IPS-18a (cell line): ENCODE data around the gene ZC3HAV1.
A peak's percentile ranks its signal among the peaks of the same experiment; 100 is the strongest.
"Not testable (repeated sequence)": the region's sequence is repeated elsewhere in the genome, so short reads cannot be mapped to it uniquely, and the experiment has no call there.

ENCODE experiments used
- H3K27ac ChIP-seq: one replicate; pipeline ENCODE4 v1.5.1; 2013; ENCODE audit warnings: low read length
- H3K27me3 ChIP-seq: one replicate; pipeline ENCODE4 v1.6.1; 2013; ENCODE audit warnings: mild to moderate bottlenecking, low read length; ENCODE audit not compliant: control insufficient read depth, insufficient read depth
- H3K36me3 ChIP-seq: one replicate; pipeline ENCODE4 v1.6.1; 2013; ENCODE audit warnings: low read depth, low read length; ENCODE audit not compliant: control insufficient read depth
- H3K4me1 ChIP-seq: one replicate; pipeline ENCODE4 v1.6.1; 2013; ENCODE audit warnings: low read depth, low read length; ENCODE audit not compliant: control insufficient read depth
- H3K4me3 ChIP-seq: one replicate; pipeline ENCODE4 v1.5.1; 2013; ENCODE audit warnings: low read length
- H3K9ac ChIP-seq: one replicate; pipeline ENCODE4 v1.6.1; 2013; ENCODE audit warnings: mild to moderate bottlenecking, low read length, moderate library complexity
- H3K9me3 ChIP-seq: one replicate; pipeline ENCODE4 v1.6.1; 2013; ENCODE audit warnings: low read depth, low read length; ENCODE audit not compliant: control insufficient read depth

The ZC3HAV1 gene

DNA sequence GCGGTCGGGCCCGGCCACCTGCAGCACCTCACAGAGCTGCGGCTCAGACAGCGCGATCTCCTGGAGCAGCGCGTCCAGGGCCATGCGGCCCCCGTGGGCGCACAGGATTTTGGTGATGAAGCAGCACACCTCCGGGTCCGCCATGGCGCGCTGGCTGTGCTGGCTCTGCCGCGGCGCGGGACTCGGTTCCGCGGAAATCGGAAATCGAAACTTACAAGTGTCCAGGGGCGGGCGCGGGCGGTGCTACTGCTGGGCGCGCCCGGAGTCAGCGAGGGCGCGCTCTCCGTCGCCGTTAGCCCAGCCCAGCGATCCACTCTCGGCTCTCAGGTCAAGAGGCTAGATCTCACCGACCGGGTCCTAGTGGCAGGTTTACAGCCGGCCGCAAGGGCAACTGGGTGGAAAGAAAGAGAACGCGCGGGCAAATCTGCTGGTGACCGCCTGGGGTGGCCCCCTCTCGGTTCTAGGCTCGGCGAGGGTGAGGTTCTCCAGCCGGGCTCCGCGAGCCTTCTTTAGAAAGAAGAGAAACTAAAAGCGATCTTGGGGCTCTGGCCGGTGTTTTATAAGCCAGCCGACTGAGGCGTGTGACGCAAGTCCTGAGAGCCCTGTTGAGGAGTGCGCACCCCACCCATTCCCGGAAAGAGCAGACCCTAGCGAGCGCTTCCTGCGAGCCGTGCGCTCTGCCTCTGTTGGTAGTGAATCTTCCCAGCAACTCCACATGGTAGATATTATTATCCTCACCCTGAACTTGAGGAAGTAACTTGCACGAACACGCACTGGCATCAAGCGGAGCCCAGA lies at the start of gene ZC3HAV1:
Gene ZC3HAV1, minus strand, starts transcription at position 533 of the 795 bp plus-strand sequence. Its CDS starts 389 bp downstream, at position 144.
- H3K36me3 ChIP-seq, result no peaks in the 10 kb centered on the region
- H3K4me3 ChIP-seq, result peak within 1 kb of the TSS; percentile 89
- no peaks in the 10 kb centered on the region for H3K9me3 ChIP-seq
- H3K27ac ChIP-seq, result no peak within 1 kb of the TSS
- H3K4me1 ChIP-seq, result peaks cover 4% of the 10 kb centered on the region
- peaks cover 36% of the 10 kb centered on the region for H3K27me3 ChIP-seq
- peak within 1 kb of the TSS; percentile 70 for H3K9ac ChIP-seq

DNA sequence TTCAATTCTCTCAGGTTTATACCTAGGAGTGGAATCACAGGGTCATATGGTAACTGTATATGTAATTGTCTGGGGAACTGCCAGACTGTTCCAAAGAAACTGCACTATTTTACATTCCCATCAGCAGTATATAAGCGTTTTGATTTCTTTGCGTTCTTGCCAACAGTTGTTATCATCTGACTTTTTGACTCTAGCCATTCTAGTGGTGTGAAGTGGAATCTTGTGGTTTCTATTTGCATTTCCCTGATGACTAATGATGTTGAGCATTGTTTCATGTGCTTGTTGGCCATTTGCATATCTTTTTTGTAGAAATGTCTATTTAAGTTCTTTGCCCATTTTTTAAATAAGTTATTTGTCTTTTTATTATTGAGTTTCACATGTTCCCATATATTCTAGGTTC lies 44.3 kb upstream of the ZC3HAV1 start:
- Histone ChIP-seq H3K4me3 (no peak overlapping the region), H3K27ac (no peak overlapping the region), H3K9me3 (no peaks in the 10 kb centered on the region), H3K9ac (no peak overlapping the region), H3K27me3 (no peaks in the 10 kb centered on the region), H3K36me3 (no peaks in the 10 kb centered on the region), H3K4me1 (no peaks in the 10 kb centered on the region)

DNA sequence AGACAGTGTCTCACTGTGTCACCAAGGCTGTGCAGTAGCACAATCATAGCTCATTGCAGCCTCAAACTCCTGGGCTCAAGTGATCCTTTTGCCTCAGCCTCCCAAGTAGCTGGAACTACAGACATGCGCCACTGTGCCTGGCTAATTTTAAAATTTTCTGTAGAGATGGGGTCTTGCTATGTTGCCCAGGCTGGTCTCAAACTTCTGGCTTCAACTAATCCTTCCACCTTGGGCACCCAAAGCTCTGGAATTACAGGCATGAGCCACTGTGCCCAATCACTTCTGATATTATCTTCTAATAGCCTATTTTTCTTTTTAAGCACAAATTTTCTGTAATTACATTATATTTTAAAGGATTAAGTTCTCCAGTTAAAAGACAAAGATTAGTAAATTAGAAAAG lies 42.6 kb upstream of the ZC3HAV1 start:
- Histone ChIP-seq H3K36me3 (no peaks in the 10 kb centered on the region), H3K27me3 (no peaks in the 10 kb centered on the region), H3K4me1 (no peaks in the 10 kb centered on the region), H3K4me3 (no peak overlapping the region), H3K9me3 (no peaks in the 10 kb centered on the region), H3K9ac (no peak overlapping the region), H3K27ac (no peak overlapping the region)

DNA sequence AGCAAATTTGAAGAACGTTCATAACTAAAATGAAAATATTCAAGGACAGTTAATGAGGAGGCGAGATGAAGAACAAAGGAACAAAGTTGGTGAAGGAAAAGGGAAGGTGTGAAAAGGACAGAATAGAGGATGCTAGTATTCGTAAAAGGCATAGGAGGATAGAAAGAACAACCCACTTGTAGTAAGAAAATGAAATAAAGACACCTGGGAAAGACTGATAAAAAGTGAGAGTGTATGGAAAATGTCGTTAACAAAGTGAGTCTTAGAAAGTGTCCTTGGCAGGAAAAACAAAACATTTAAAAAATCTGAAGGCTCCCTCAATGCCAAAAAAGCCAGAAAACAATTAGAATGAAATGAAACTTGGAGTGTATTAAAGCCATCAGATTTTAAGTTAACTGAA lies 29.6 kb upstream of the ZC3HAV1 start:
- H3K36me3 ChIP-seq, result no peaks in the 10 kb centered on the region
- no peak overlapping the region for H3K27ac ChIP-seq

DNA sequence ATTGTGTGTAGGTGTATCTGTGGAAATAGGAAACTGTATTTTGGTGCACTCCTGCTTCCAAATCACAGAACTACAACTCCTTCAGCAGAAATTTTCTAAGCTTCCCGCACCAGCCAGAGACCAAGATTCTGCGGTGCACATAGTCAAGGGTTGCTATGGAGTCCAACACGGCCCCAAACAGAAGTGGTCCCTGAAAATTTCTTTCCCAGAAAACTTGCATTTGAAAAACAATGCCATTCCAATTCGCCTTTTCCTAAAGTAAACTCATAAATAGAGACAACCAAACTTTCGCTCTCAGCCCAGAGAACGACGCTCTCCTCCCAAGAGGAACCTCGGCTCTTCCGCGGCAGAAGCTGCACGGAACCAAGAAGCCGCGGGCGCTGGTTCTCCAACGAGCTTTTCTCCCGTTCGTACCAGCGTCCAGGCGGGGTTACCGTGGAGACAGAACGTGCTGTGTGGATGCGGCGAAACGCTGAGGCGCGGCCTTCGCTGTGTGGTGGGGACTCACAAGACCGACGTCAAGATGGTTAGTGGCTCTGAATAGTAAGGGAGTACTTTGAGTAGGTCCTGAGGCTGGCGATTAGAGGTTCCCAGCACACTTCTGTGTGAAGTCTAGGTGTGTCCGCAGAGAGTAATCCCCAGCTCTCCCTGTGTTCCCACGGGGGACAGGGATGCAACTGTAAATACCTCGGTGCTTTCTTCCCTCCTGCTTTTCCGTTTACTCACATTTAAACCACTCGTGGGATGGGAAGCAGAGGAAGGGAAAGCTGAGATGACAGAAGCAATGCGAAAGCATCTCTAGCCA lies 24.0 kb upstream of the ZC3HAV1 start:
- H3K9ac ChIP-seq, result peak overlapping the region; percentile 54
- peaks cover 7% of the 10 kb centered on the region for H3K4me1 ChIP-seq
- no peaks in the 10 kb centered on the region for H3K36me3 ChIP-seq
- peak overlapping the region; percentile 90 for H3K4me3 ChIP-seq
- no peaks in the 10 kb centered on the region for H3K9me3 ChIP-seq
- peaks cover 7% of the 10 kb centered on the region for H3K27me3 ChIP-seq
- H3K27ac ChIP-seq, result no peak overlapping the region

More for the DNA sequence above, 29.6 kb upstream of the ZC3HAV1 start:
- Histone ChIP-seq H3K4me1 (no peaks in the 10 kb centered on the region), H3K27me3 (no peaks in the 10 kb centered on the region), H3K9ac (no peak overlapping the region), H3K9me3 (no peaks in the 10 kb centered on the region), H3K4me3 (no peak overlapping the region)

DNA sequence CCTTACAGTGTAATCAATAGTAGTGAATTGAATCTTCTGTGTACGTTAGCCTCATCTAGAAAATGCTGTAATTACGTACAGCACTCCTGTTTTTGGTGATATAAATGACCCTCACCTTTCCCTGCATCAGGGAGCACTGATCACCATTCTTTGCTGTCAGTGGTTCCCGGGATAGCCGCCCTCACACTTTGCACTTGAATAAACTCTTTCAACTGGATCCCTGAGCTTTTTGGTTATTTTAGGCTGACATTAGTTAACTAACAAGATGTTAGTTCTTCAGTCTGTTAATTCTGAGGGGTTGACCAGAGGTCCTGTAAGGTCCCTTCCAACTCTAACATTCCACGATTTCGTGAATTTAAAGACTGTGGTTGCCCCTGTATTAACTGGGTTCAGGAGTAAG lies 23.4 kb upstream of the ZC3HAV1 start:
- H3K4me3 ChIP-seq, result peak overlapping the region; percentile 90
- no peak overlapping the region for H3K27ac ChIP-seq
- H3K4me1 ChIP-seq, result peaks cover 7% of the 10 kb centered on the region
- peak overlapping the region; percentile 54 for H3K9ac ChIP-seq
- H3K9me3 ChIP-seq, result no peaks in the 10 kb centered on the region
- no peaks in the 10 kb centered on the region for H3K36me3 ChIP-seq
- H3K27me3 ChIP-seq, result peaks cover 7% of the 10 kb centered on the region

DNA sequence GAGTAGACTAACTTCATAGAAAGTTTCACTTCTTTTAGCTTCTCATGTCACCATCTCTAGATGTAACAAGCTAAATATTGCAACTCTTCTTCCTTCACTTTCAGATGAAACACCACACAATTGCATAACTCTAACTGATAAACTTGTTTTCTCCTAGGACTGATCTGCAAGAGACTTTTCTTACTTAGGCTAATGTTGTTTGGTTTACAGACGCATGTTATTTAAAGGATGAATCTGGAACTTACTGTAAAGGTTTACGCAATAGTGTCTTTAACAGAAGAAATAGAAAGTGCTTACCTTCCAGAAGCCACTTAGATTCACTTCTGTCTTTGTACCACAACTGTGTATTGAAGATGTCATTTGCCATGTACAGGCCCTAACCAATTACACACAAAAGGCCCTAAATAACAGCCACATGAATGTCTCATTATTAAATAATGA lies 22.1 kb upstream of the ZC3HAV1 start:
- Histone ChIP-seq H3K36me3 (no peaks in the 10 kb centered on the region), H3K27me3 (peaks cover 7% of the 10 kb centered on the region), H3K9ac (no peak overlapping the region), H3K9me3 (no peaks in the 10 kb centered on the region), H3K4me1 (peaks cover 7% of the 10 kb centered on the region), H3K27ac (no peak overlapping the region), H3K4me3 (no peak overlapping the region)

DNA sequence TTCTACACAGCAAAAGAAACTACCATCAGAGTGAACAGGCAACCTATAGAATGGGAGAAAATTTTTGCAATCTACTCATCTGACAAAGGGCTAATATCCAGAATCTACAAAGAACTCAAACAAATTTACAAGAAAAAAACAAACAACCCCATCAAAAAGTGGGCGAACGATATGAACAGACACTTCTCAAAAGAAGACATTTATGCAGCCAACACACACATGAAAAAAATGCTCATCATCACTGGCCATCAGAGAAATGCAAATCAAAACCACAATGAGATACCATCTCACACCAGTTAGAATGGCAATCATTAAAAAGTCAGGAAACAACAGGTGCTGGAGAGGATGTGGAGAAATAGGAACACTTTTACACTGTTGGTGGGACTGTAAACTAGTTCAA lies 20.3 kb upstream of the ZC3HAV1 start:
- H3K4me1 ChIP-seq, H3K9ac ChIP-seq, H3K4me3 ChIP-seq, H3K9me3 ChIP-seq, H3K27ac ChIP-seq, H3K27me3 ChIP-seq, H3K36me3 ChIP-seq: not testable (repeated sequence)

DNA sequence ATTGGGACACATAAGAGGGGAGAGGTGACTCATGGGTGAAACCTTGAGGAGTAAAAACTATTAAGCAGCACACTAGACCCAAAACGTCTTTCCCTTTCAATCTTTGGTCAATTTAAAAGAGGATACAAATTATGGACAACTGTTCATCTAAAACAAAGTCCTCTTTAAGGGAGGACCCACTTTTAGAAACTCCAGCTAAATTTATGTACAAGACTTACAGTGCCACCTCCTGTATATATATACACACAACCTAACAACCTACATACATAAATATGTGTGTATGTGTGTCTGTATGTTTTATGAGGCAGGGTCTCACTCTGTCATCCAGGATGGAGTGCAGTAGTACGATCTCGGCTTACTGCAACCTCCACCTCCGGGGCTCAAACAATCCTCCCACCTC lies 18.1 kb upstream of the ZC3HAV1 start:
- Histone ChIP-seq H3K9me3 (no peaks in the 10 kb centered on the region), H3K4me1 (peaks cover 4% of the 10 kb centered on the region), H3K27ac (no peak overlapping the region), H3K4me3 (no peak overlapping the region), H3K27me3 (peaks cover 2% of the 10 kb centered on the region), H3K36me3 (no peaks in the 10 kb centered on the region), H3K9ac (no peak overlapping the region)

DNA sequence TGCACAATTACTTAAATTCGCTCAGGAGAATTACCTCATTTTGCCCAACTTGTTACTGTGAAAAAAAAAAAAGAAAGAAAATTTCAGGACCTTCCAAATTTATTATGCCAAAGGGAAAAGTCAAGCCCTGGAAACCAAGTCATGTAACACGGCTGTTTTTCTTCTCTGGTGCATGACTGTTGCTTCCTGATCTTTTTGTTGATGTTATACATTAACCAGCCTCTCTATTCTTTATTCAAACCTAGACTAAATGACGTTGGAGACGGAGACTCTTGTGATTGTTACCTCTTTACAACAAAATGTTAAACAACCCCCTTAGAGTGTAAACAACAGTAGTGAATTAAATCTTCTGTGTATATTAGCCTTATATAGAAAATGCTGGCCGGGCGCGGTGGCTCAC lies 16.1 kb upstream of the ZC3HAV1 start:
- H3K4me1 ChIP-seq, result no peaks in the 10 kb centered on the region
- no peak overlapping the region for H3K27ac ChIP-seq
- no peaks in the 10 kb centered on the region for H3K9me3 ChIP-seq
- no peaks in the 10 kb centered on the region for H3K27me3 ChIP-seq
- no peak overlapping the region for H3K9ac ChIP-seq
- H3K4me3 ChIP-seq, result no peak overlapping the region
- H3K36me3 ChIP-seq, result no peaks in the 10 kb centered on the region

DNA sequence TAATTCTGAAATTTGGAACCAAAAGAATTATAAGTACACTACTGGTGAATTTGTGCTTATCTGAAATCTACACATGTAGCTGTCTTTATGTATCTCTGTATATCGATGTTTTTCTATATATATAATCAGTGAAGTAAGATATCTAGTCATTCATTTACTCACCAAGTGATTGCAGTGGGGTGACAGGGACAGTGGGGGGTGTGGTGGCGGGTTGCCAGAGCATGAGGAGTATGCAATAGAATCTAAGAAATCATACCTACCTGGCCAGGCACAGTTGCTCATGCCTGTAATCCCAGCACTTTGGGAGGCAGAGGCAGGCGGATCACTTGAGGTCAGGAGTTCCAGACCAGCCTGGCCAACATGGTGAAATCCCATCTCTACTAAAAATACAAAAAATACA lies 15.5 kb upstream of the ZC3HAV1 start:
- H3K27me3 ChIP-seq, H3K9ac ChIP-seq, H3K4me1 ChIP-seq, H3K27ac ChIP-seq, H3K9me3 ChIP-seq, H3K4me3 ChIP-seq, H3K36me3 ChIP-seq: not testable (repeated sequence)
